Caki2 (cell line): ENCODE data around the gene COL4A1. TPM values are rescaled to one million over a fixed set of nuclear protein-coding genes. Genes with fewer than 3 reads are reported as not detected.

Source experiments
- DNase-seq: peaks from one replicate; pipeline ENCODE4 v3.0.0-alpha.2; 2015; ENCODE audit warnings: low read depth
- in situ Hi-C: cut with HindIII; loops from 2 replicates; pipeline ENCODE4 v1.10.0; 2016; ENCODE audit warnings: low sequenced_read_pairs, low pct_unique_long_range_greater_than_20kb, mixed read lengths
- total RNA-seq: library from RNA; depleted of rRNA; stranded (reverse); fragments of >200 nt; shearing (Covaris generic); gene quantifications from 2 replicates; pipeline ENCODE4 v1.2.3, GENCODE V29; 2014; ENCODE audit warnings: low replicate concordance

Gene COL4A1
- total RNA-seq, 1 experiment from 2014 or later, result 454 TPM

GRCh38 chr13:110177790-110178189 is 129.2 kb downstream of the COL4A1 start:
- DNase-seq, result no peak
- in situ Hi-C loops, result no loop called here

DNA sequence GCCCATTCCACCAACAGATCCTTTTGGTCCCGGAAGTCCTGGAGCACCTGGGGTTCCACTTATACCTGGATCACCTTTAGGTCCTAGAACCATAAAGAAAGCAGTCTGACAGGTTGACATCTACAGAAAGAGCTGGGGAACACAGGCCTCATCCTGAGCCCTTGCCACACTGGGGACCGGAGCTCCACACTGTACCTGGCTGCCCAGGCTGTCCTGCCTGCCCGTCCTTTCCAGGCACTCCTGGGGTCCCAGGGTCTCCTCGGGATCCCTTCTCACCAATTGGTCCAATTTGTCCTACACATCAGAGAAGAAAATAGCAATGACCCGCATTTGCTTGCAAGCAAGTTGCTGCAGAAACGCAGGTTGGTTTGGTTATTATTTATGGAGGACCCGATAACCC is 130.5 kb downstream of the COL4A1 start:
- DNase-seq, result no peak
- in situ Hi-C loops, result no loop called here

DNA sequence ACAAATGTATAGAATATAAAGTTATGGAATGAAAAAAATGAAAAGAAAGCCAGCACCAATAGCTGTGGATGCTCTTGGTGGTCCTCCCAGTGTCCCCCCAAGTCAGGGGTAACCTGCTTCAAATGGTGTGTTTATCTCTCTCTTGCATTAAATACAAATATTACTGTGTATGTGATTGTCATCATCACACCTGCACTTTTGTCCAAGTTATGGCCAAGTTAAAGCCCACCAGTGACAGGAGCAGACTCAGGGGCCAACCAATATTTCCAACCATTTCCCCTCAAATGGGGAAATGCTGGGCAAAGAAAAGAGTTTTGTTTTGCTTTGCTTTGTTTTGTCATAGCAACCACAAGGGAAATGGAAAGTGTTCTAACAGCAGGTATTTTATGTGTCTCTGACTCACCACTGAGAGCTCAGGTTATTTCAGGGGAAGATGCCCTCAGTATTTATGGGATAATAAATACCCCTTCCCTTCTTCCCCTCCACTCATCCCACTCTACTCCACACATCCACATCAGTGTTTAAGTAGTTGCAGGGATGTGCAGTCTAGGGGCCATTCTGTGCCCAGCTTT is 133.6 kb downstream of the COL4A1 start:
- no peak for DNase-seq
- in situ Hi-C loops, result no loop called here

- in situ Hi-C loops, result no loop called here
- DNase-seq, result no peak
These were observed 136.1 kb downstream of the COL4A1 start for GRCh38 chr13:110170882-110171281.

DNA sequence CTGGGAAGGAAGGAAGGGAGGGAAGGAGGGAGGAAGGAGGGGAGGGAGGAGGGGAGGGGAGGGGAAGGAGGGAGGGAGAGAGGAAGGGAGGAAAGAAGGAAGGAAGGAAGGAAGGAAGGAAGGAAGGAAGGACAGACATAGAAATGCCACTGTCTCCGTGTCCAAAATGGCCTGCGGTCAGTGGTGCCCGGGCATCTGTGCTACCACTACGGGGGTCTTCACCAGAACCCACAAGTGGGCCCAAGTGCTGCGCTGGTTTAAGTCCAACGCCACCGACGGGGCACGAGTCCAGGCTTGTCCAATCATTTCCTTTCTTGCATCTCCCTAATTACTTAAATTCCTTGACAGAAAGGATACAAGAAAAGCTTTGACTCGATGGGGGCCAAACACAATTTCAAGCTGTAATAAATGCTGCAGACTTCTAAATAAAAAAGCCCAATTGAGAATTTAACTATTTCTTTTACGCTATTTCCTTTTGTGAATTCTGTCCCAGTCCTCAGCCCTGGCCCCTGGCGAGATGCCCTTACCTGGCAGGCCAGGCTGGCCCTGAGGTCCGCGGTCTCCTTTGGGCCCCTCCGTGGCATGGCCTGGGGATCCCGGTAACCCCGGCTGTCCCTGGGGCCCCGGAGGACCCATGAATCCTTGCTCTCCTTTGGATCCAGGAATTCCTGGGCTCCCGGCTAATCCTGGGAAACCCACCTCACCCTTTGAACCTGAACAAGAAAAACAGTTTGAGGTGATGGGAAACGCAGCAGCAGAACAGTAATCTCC is 136.8 kb downstream of the COL4A1 start:
- in situ Hi-C loops, result no loop called here
- no peak for DNase-seq

GRCh38 chr13:110168999-110169933 is 137.7 kb downstream of the COL4A1 start:
- no peak for DNase-seq
- in situ Hi-C loops, result no loop called here

DNA sequence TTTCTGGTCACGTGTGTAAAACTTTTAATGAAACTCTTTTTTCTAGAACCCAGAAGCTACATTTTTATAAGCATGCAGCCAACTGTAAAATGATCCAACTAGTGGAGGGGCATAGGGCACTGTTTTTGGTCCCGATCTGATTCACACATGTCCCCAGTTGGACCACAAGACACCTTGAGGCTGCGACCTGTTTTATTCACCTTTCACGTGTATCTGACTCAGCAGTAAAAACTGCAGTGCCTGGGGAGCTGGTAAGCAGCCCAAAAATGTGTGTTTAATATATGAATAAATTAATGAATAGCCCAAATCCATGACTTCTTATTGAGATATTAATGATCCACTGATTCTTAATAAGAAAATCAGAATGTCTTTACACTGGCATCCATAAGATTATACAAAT is 140.4 kb downstream of the COL4A1 start:
- in situ Hi-C loops, result no loop called here
- no peak for DNase-seq

DNA sequence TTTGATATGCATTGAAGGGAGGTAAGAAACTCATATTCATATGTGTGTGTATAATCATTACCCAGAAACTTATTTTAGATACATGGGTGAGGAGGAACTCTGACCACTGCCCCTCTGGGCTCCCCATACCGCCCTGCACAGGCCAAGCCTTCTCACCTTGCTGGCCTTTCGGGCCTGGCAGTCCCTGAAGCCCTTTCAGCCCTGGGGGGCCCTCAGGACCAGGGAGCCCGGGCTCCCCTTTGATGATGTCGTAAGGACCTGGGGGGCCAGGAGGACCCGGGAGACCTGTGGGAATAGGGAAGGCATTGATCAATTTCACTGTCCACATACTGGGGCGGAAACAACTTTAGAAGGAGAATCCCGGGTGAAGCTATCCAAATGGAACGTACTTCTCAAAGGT is 142.3 kb downstream of the COL4A1 start:
- DNase-seq, result no peak
- in situ Hi-C loops, result no loop called here

GRCh38 chr13:110162866-110163658 is 143.9 kb downstream of the COL4A1 start:
- in situ Hi-C loops, result no loop called here
- no peak for DNase-seq

- DNase-seq, result no peak
- in situ Hi-C loops, result no loop called here
These were observed 144.9 kb downstream of the COL4A1 start for GRCh38 chr13:110162053-110162452.

DNA sequence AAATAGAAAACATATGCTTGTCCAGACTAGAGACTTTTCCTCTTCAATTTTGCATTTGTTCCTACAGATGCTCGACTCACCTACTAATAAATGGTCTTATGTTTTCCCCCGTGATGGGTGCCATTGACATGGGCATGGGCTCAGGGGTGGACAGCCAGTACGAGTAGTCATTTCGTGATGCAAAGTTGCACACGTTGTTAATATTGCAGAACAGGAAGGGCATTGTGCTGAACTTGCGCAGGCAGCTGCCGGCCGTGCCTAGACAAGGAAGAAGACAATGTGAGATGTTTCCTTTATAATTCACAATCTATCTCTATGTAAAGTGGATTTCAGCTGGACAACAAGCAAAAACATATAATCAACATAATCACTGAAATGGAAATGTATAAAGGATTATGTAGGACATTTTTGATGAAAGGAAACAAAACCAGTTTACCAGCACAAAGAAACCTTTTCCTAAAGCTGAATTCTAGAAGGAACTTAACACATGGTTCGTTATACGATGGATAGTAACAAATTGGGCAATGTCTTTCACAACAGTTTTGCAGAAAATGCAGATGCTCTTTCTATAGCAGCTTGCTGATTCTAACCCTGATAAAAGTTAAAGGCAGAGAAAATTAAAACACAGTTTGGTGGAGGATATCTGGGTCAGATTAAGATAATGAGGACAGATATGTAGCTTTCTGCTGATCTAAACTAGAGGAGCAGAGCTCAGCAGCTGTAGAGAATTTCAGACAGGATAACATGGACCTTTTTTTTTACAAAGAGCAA is 145.7 kb downstream of the COL4A1 start:
- no peak for DNase-seq
- in situ Hi-C loops, result no loop called here

- in situ Hi-C loops, result no loop called here
These were observed 148.7 kb downstream of the COL4A1 start for GRCh38 chr13:110158226-110158625.

DNA sequence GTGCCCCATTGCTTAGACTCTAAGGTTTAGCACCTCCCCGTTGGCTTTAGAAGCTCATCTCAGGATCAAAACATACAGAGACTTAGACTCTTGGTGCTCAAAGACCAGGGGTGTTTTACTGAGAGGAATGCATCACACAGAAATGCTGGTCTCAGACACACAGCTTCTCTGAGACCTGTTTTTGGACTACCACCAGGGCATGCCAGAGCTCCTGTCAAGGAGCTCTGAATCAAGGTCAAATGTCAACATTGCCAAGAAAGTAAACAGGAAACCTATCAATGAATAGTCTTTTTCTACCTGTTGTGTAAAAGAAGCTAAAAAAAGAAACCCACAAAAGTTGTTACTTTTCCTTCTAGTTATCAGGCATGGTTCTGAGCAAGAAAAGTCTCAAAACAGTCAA is 149.2 kb downstream of the COL4A1 start:
- DNase-seq, result no peak

More at GRCh38 chr13:110158226-110158625, 148.7 kb downstream of the COL4A1 start:
- no peak for DNase-seq

DNA sequence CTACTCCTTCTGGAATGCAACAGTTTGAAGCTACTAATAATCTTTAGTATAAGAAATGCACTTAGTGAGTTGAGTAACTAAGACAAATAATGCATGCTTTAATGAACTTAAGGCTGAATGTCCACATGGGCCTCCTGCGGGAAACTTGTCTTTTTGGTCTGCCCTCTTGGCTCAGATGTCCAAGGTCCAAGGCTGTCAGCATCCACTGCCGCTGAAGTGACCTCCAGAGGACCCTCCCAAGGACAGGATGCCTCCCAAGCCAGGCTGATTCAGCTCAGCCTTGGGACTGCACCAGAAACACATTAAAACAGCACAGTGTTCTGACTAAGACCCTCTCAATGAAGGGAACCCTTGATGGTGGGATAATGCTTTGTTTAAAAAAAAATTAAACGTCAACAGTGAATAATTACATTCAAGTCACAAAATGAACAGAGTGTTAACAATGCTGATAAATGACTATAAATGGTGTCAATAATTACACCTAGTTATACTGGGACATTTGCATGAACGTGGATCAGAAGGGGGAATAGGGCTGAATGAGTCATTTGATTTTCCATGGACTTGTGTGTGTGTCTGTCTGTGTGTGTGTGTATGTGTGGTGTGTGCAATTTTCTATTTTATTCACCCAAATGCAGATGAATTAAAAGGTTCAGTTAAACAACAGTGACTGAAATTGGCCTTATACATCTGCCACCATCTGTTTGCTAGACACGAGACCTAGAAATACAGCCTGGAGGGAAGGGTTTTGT is 150.5 kb downstream of the COL4A1 start:
- in situ Hi-C loops, result no loop called here
- DNase-seq, result no peak

More for the DNA sequence above, 149.2 kb downstream of the COL4A1 start:
- in situ Hi-C loops, result no loop called here

GRCh38 chr13:110155072-110155471 is 151.9 kb downstream of the COL4A1 start:
- DNase-seq, result no peak
- in situ Hi-C loops, result no loop called here

GRCh38 chr13:110154410-110154933 is 152.5 kb downstream of the COL4A1 start:
- no peak for DNase-seq
- in situ Hi-C loops, result no loop called here

- DNase-seq, result no peak
- in situ Hi-C loops, result no loop called here
These were observed 154.6 kb downstream of the COL4A1 start for GRCh38 chr13:110152351-110152750.
